Left renal pelvis (tissue), 4 donors: ENCODE measurements around the gene EIF2D. TPM values are rescaled to one million over a fixed set of nuclear protein-coding genes. Genes with fewer than 3 reads are reported as not detected.

ENCODE experiments used
- DNase-seq, 4 donors: peaks; one replicate each; pipeline ENCODE4 v3.0.0-alpha.2; 2013; ENCODE audit warnings: low read depth in 4 of 4, low spot score in 3 of 4
- polyA plus RNA-seq, 4 donors: library from polyadenylated mRNA; unstranded; fragments of 120-200 nt; gene quantifications; one replicate each; pipeline ENCODE4 v1.2.1, GENCODE V29; 2013; ENCODE audit not compliant: insufficient read length in 4 of 4

Gene EIF2D
- polyA plus RNA-seq, 4 donors, result 67.7 to 83.8 (median 82.6) TPM

GRCh38 chr1:206554701-206555472 lies 57.4 kb downstream of the EIF2D start:
- DNase-seq, result no peak

GRCh38 chr1:206554211-206554610 lies 58.1 kb downstream of the EIF2D start:
- no peak for DNase-seq

GRCh38 chr1:206551986-206552326 lies 60.3 kb downstream of the EIF2D start:
- DNase-seq, result no peak

- no peak for DNase-seq
Observed at GRCh38 chr1:206551296-206551985, 60.8 kb downstream of the EIF2D start.

- DNase-seq, result no peak
Observed at GRCh38 chr1:206550446-206550845, 61.8 kb downstream of the EIF2D start.

- no peak for DNase-seq
Observed at GRCh38 chr1:206547104-206547503, 65.2 kb downstream of the EIF2D start.

GRCh38 chr1:206545351-206545750 lies 66.9 kb downstream of the EIF2D start:
- no peak for DNase-seq

GRCh38 chr1:206544562-206545257 lies 67.6 kb downstream of the EIF2D start:
- DNase-seq, result peak in 3 of 4 donors; percentile 41 to 59 (median 54)

Other genes with a start within 250 kb of the EIF2D start
- 1 to 10 TPM; 3.1 to 6.1 (median 4.8) TPM for gene IKBKE, start 142.0 kb downstream of the EIF2D start, polyA plus RNA-seq
- 1 to 10 TPM; 5.0 to 6.4 (median 5.2) TPM for gene RASSF5, start 104.9 kb downstream of the EIF2D start, polyA plus RNA-seq
- 1 to 10 TPM; 5.9 to 8.7 (median 8.3) TPM for gene DYRK3, start 23.1 kb upstream of the EIF2D start, polyA plus RNA-seq
- 10 to 100 TPM; 50.3 to 81.1 (median 75.9) TPM for gene MAPKAPK2, start 72.4 kb upstream of the EIF2D start, polyA plus RNA-seq
- gene IL19, start 158.3 kb upstream of the EIF2D start, polyA plus RNA-seq, result under 1 TPM in 3 of 4 donors, not detected in 1; 0.56 to 0.96 (median 0.88) TPM
- 1 to 10 TPM in 1 of 4 donors, under 1 TPM in 1, not detected in 2; 0.52 to 2.6 TPM for gene IL10, start 160.0 kb upstream of the EIF2D start, polyA plus RNA-seq